Right kidney (tissue), 1 donor: Measurements from ENCODE around the gene ADAMTS2.

Source experiments
- DNase-seq: peaks from one replicate; pipeline ENCODE4 v3.0.0-alpha.2; 2016

The ADAMTS2 gene

DNA sequence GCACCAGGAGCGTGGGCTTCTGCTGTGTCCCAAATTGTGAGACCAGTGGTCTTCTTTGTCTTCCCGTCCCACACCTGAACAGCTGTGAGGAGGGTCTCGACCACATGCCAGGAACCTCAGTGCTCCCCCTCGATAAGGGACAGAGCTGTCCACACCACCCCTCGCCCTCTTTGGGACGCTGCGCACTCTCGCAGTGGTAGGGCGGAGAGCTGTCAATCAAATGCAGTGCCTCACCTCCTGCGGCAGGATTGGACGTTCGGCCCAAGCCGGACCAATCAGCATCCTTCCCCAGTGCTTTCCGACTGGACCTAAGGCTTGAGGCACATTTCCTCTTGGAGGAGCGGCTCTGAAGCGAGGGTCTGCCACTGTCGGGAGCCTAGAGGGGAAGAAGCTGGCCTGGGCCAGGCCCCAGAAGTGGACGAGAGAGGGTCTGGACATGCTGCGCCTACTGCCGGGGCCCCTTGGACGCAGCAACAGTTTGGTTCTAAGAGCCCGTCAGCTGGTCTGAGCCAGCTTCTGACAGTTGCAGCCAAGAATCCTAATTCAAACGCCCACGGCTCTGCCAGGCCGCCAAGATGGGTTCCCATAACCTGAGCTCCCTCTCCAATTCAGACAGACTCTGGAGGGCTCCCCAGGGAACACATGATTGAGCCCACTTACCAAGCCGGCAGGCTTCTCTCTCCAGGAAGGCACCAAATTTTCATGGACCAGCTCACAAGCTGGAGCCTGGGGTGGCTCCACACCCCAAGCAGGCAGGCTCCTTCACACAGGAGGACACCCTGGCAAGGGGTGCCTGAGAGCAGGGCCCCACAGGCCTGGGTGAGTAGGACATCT lies 28.1 kb upstream of the ADAMTS2 start:
- no peak for DNase-seq

DNA sequence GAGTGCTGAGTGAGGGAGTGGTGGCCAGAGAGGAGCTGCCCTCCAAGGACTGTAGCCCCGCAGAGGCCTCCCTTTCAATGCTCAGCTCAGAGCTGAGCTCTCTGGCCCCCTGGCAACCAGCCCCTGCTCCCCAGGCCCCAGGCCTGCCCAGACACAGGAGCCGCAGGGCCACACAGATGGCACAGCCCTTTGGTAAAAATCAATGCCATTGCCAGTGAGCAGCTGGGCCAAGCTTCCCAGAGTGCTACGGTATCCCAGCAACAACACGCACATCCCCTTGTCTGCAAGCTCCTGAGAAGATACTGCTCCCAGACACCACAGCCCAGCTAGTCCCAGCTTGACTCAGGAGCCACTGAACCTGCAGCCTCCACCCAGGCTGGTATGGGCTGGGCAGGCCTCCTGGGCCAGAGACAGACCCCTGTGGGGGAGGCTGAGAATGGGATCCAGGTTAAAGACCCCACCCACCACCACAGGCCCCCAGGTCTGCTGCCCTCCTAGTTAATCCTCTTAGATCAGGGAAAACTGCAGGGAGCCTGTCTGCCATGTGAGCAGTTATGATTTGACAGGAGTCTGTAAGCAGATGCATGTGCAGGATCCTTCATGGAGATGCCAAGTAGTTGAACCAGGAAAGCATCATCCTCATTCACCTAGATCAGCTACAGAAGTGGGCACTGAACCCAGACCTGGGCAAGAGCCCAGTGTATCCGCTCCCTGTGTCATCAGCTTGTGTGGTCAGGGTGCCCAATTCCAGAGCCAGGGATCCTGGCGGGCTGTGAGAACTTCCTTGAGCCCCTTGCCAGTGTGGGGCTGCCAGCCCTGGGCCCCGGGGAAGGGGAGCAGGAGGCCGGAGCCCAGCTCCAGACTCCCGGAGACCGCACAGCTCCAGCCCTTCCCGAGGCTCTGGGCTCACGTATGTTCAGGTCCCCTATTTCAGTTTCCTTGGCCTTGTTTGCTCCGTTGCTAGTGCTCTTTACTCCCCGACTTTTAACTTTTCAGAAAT lies 26.7 kb upstream of the ADAMTS2 start:
- DNase-seq: no peak

DNA sequence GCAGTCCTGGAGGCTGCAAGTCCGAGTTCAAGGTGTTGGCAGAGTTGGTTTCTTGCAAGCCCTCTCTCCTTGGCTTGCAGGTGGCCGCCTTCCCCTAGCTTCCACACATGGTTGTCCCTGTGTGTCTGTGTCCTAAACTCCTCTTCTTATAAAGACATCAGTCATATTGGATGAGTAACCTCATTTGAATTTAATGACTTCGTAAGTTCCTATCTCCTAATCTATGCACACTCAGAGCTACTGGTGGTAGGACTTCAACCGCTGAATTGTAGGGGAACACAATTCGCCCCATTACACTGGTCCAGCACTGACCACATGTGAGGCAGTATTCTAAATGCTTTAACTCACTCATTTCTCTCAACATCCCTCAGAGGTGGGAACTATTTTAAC lies 25.9 kb upstream of the ADAMTS2 start:
- DNase-seq: no peak

DNA sequence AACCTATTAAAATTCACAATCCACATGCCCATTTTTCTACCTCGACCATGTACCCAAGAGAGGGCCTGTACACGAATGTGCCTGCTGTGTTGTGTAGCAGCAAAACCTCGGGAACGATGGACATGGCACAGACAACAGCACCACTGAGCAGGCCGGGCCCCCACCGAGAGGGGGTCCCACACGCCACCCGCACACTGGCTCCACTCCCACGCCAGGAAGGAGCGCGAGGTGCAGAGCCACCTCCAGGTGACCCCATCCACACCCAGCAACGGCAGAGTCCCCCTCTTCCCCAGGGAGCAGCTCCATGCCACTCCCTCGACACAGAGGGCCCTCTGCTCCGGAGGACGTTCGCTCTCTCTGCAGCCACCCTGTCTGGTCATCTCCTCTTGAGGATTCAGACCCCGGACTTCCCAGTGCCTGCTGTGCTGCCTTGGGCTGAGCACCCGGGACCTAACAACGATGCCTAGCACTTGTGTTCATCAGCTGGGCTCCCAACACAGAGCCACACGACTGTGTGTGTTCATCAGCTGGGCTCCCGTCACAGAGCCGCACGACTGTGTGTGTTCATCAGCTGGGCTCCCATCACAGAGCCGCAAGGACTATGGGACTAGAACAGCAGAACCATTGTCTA lies 25.3 kb upstream of the ADAMTS2 start:
- DNase-seq: no peak

DNA sequence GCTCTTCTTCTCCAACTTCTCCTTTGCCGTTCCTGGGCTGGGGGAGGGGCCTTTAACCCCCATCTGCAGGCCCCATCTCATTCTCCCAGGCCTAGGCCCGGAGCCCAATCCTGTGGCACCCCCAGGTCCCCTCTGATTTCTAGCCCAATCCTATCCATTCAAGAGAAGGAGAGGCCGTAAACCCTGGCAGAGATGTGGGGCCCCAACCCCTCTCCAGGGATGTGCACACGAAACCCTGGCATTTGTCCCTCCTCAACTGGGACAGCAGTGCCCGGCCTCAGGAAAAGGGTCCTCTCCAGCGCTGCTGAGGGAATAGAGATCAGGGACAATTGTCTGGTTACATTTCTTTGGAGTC lies 24.2 kb upstream of the ADAMTS2 start:
- DNase-seq: no peak

DNA sequence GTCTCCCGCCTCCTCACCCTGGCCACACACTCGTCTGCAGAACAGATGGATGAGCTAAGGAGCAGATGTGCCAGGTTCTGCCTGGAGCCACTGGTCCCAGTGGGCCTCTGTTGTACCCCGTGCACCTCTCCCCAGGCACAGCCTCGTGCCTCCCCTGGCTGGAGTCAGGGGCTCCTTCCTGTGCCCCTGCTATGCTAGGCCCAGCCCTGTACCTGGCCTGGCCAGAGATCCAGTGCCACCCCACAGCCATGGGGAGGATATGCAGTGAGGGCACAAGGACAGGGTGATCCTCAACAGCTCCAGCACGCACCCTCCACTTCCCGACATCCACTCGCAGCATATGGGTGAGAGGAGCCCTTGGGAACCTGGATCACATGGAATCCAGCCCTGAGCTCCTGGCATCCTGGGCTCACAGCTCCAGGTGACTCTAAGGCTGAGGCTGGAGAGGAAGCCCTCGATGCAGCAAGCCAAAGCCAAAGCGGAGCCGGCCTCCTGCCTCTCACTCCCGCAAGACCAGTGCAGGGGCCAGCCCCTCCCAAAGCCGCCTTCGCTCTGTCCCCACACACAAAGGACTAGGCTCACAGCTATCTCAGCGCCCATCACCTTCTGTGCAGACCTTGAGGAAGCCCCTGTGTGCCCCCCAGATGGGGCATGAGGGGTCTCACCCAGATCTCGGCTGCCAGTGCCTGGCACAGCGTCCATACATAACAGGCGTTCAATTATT lies 23.7 kb upstream of the ADAMTS2 start:
- DNase-seq: no peak

DNA sequence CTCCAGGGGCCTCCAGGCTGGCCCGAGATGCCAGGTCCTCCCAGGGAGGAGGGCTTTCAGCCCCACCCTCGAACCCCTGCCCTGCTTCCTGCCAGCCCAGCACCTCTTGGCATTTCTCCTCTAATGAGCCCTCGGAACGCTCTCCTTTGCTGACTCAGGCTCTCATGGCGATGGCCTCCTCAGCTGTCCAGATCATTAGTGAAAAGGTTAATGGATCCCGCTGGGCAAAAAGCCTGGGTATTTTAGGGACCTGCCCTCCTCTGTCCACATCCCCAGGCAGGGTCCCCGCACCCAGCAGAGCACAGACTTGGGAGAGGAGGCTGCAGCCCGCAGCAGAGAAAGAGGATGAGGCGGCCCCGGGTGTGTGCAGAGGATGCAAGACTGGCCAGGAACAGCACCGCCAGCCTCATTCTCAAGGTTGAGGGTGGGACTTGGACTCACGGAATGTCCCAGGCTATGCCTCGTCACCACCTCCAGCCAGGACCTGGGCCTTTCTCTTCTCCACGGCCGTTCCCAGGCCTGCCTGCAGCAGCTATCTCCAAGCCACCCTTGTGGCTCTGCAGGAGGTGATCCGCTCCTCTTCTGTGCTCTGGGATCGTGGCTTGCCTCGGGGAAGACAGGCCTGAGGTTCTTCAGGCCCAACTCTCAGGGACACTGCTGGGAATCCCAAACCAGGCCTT lies 23.0 kb upstream of the ADAMTS2 start:
- no peak for DNase-seq

DNA sequence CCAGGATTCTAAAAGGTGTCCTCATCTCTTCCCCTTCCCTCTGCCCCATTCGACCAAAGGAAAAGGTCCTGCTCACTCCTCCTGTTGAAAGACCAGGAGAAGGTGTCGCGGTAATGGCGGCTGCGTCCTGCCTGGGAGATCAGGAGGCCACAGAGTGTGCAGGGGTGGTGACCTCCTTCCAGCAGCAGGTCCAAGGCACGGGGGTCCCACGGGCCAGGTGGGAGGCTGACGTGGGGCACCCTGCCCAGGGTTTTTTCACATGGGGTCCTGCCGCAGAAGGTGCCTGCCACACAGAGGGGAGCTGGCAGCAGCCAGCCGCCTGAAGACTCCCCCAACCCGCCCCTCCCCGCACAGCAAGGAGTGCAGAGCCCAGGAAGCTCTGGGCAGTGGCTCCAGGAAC lies 22.2 kb upstream of the ADAMTS2 start:
- no peak for DNase-seq

DNA sequence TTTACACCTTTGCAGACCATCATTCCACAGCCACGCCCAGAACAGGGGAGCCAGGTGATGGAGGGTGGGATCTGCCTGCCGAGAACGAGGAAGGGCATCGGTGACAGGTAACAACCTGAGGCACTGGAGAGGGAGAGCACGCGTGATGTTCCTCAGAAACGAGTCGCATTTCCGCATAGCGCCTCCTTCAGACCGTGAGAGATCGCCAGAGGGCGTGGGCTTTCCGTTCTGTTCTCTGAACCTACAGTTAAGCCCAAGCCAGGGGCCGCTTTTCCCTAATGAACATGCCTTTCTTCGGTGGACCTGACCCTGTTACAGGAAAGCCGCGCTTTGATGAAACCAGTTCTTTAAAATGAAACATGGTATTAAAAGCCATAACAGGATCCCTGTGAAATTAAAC lies 17.1 kb upstream of the ADAMTS2 start:
- no peak for DNase-seq

DNA sequence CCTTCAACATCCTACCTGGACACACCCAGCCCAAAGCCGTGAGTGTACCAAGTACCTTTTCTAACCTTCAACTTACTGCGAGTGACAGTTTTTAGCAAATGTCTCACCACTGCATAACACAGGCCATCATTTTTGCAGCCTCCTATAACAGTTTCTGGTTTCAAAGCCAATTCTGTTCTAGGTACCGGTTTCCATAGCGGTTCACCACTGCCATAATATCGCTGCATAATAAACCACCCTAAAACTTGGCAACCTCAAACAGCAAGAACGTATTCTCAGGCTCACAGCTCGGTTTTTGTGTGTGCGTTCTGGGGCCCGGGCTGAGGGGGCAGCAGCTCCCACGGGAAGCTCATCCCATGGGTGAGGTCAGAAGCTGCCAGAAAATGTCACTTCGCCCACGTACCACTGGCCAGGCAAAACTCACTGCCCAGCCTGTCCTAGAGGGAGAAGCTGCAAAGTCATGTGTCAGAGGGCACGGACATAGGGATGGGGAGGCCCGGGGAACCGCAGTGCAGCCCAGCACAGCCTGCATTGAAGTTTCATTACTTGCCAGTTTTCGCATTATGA lies 15.9 kb upstream of the ADAMTS2 start:
- no peak for DNase-seq

DNA sequence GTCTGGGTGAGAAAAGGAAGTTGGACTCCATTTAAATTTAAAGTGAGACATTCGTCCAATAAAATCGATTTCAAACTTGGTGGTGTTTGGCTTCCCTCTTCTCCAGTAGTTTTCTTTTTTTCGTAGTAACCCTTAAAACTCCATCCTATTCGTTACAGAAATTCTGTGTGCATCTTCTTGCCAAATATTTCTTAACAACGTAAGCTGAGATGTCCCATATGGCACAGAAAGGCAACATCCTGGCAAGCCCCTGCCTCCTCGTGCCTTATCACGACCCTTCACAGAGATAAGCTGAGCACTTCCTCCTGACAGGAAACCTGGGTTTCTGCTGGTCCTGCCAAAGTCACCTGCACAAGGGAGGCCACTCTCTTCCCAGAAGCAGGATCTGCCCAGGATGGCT lies 11.8 kb upstream of the ADAMTS2 start:
- DNase-seq: no peak

DNA sequence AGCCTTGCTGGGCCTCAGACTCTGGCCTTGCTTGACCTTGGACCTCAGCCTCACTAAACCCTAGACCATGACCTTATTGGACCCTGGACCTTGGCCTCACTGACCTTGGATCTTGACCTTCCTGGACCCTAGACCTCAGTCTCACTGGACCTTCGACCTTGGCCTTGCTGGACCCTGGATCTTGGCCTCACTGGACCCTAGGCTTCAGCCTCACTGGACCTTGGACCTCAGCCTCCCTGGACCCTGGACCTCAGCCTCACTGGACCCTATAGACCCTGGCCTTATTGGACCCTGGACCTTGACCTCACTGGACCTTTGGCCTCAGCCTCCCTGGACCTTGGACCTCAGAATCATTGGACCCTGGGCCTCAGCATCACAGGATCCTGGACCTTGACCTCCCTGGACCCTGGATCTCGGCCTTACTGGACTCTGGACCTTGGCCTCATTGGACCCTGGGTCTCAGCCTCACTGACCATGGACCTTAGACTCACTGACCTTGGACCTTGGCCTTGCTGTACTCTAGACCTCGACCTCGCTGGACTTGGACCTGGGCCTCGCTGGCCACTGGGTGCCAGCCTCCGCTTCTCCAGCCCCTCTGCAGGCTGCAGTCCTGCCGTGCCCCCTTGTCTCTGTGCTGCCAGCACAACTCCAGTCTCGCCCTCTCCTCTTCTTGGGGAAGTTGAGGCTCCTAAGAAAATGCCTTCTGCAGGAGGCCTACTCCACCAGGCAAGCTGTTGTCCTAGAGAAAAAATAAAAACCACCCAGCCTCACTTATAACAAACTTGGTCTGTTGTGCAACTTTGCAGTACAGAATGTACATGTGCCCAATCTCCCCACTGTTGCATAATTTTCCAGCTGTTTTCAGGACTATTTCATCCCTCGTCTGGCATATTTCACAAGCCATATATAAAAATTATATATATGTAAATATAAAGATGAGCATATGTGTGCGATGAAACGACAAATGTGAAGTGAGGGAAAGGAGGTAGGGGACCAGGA lies 11.0 kb upstream of the ADAMTS2 start:
- DNase-seq: no peak

DNA sequence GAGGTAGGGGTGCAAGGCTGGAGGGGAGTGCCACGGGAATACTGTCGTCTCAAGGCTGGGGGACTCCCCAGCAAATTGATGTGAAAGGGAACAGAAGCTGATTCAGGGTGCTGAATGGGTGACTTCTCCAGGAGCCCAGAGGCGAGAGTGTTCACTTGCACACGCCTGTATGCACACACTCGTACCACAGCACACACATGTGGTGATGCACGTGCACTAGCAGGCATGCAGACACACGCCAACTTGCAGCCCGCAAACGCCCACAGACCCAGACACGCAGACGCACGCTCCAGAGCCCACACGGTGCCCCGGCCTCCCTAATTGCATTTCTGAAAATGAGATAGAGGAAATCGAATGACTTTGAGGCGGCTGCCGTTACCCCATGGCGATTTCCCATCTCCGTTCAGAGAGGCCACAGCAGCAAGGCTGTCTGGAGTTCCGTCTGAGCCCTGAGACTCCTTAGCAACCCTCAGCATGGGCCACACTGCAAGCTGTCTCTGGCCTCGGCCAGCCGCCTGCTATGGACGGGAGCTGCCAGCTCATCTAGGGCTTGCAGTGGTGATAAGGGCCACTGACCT lies 9.1 kb upstream of the ADAMTS2 start:
- no peak for DNase-seq

DNA sequence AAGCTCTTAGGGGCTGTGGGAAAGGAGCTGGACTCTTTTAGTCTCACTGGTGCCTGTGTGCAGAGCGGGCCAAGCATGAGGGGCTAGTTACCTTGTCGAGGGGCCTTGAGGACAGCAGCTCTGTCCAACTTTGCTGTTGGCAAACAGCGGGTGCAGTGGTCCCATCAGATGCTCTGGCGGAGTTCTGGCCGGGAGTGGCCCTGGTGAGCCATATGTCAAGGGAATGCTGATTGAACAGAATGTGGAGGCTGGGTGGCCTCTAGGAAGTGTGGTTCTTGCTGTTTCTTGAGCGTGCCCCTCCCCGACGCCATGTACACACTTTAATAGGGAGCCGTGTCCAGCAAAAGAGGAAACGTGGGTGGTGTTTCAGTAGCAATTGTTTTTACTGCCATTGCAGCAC lies 3.6 kb upstream of the ADAMTS2 start:
- DNase-seq: no peak

DNA sequence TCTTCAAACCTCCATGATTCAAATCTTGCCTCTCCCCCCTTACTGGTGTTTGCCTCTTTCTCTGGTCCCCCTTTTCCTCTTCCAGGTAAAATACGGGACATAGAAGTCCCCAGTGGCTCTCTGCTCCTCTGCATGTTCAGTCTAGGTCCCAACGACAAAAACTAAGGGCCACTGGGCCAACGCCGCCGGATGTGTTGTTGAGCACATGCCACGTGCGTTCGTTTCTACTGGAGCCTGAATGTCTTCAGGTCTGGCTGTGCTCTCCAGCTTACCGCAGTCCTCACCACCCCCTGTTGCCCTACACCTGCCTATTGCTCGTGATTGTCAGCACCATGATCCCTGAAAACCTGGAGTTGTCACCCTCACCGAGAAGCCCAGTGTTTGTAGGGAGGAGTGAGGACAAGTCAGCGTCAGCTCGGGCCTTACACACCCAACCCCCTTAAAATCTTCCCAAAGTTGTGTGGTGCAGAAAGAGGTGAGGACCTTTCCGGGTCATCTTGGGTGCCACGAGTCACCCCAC lies 2.8 kb upstream of the ADAMTS2 start:
- DNase-seq: no peak

DNA sequence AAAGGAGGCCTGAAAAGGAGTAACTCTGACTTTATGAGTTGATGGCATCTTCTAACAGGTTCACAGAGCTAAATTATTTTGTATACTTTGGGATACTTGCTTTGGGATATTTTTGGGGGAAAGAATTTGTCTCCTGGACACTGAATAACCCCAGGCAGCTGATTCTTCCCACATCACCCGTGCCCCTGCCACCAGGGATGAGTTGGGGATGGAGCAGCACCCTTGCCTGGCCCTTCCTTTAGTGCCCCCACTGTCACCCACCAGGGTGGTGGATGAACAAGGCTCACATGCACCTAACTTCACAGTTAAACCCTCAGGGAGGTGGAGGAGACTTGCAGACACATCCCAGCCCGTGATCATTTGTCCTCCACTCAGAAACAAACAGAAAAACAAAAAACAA lies 2.3 kb upstream of the ADAMTS2 start:
- DNase-seq: no peak

DNA sequence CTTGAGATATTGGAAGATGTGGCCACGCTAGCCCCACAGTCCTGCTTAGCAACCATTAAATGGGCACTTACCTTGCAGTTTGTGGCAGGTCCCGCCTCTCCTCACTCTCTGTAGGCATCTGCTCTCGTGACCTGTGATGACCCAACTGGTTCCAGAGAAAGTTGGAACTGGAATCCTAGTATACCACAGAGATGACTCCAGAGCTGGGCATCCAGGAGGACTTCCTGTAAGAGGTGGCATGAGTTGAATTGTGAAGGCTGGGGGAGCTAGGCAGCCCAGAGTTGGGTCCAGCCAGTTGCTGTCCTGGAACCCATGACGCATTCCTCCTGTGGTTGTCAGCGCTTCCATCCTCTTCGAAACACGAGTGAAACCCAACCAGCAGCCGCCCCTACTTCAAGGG lies 1.6 kb upstream of the ADAMTS2 start:
- no peak for DNase-seq

DNA sequence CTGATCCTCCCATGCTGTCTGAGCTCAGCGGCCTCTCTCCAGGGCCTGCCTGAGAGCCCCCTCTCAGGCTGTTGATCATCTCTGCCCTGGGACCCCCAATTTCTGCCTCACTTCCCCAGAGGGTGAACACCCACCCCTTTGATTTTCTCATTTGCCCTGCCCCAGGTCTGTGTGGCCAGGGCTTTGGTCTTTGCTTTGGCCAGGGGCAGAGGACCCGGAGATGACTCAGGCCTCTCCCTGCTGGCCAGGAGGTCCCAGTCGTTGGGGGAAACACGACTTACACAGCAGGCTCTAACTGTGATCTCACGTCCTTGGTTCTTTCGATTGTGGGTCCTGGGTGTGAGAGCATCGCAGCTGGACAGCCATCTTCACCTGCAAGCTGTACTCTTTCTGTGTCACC lies 1.1 kb upstream of the ADAMTS2 start:
- no peak for DNase-seq

DNA sequence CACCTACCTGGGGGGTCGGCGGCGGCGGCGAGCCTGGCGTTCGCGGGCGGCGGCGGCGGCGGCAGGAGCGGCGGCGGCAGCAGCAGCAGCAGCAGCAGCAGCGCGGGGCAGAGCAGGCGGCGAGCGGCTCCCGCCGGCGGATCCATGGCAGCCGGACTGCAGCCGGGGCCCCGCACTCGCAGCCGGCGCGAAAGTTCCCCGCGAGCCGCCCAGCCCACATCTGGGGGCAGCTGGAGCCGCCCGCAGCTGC lies 153 bp downstream of the ADAMTS2 start:
- DNase-seq: no peak
